Left ventricle myocardium inferior (tissue), 1 donor: ENCODE measurements around the gene CTAG1B. TPM values are rescaled to one million over a fixed set of nuclear protein-coding genes. Genes with fewer than 3 reads are reported as not detected.
"Not testable (repeated sequence)": the region's sequence is repeated elsewhere in the genome, so short reads cannot be mapped to it uniquely, and the experiment has no call there.

Experiments used
- DNase-seq: peaks from one replicate; pipeline ENCODE4 v3.0.0-alpha.2; 2020
- H3K27ac ChIP-seq: fragments of 200-600 bp; replicated peaks from 2 replicates; pipeline ENCODE4 v1.8.0; 2021
- H3K27me3 ChIP-seq: fragments of 200-600 bp; 2 replicates; pipeline ENCODE4 v1.8.0; 2021; ENCODE audit warnings: low read depth
- H3K36me3 ChIP-seq: fragments of 200-600 bp; 2 replicates; pipeline ENCODE4 v1.8.0; 2021
- H3K4me1 ChIP-seq: fragments of 200-600 bp; 2 replicates; pipeline ENCODE4 v1.8.0; 2021
- H3K4me3 ChIP-seq: fragments of 200-600 bp; 2 replicates; pipeline ENCODE4 v1.8.0; 2021; ENCODE audit warnings: mild to moderate bottlenecking, moderate library complexity
- H3K9me3 ChIP-seq: fragments of 200-600 bp; replicated peaks from 2 replicates; pipeline ENCODE4 v1.8.0; 2021
- CTCF ChIP-seq: fragments of 200-600 bp; IDR thresholded peaks from 2 replicates; pipeline ENCODE4 v1.8.0; 2021; ENCODE audit warnings: antibody characterized with exemption, mild to moderate bottlenecking, borderline replicate concordance
- intact Hi-C: fragments of 100-400 bp; cut with micrococcal nuclease; formaldehyde crosslinking; loops from one replicate; pipeline ENCODE4 v1.11.0; 2022
- total RNA-seq: library from RNA; stranded (reverse); fragmentation: NEBNext Ultra II Directional; extraction: Animal tissue kit (Norgen Biotek cat#: 25700); gene quantifications from one replicate; pipeline ENCODE4 v1.2.1, GENCODE V29; 2021
- donor health status: DM: no; HTN: yes; CAD: no; lungs with severe emphysema.

CTAG1B gene
- total RNA-seq, 1 donor from 2014 or later: not detected

GRCh38 chrX:154593201-154593600, 25.9 kb downstream of the CTAG1B start:
- TF ChIP-seq CTCF: no peak
- Histone ChIP-seq H3K27me3 (no peaks in the 10 kb centered on the region), H3K9me3 (no peaks in the 10 kb centered on the region), H3K4me1 (no peaks in the 10 kb centered on the region), H3K4me3 (no peak overlapping the region), H3K36me3 (no peaks in the 10 kb centered on the region), H3K27ac (no peak overlapping the region)
- intact Hi-C loops: no loop called here
- no peak for DNase-seq

GRCh38 chrX:154592505-154592904, 26.6 kb downstream of the CTAG1B start:
- no peak overlapping the region for H3K4me3 ChIP-seq
- no peak for TF ChIP-seq CTCF
- H3K36me3 ChIP-seq: no peaks in the 10 kb centered on the region
- H3K4me1 ChIP-seq: no peaks in the 10 kb centered on the region
- intact Hi-C loops: no loop called here
- no peak for DNase-seq
- no peaks in the 10 kb centered on the region for H3K27me3 ChIP-seq
- no peak overlapping the region for H3K27ac ChIP-seq
- no peaks in the 10 kb centered on the region for H3K9me3 ChIP-seq

GRCh38 chrX:154590415-154590814, 28.7 kb downstream of the CTAG1B start:
- H3K9me3 ChIP-seq, H3K4me3 ChIP-seq, H3K27me3 ChIP-seq, H3K4me1 ChIP-seq, H3K27ac ChIP-seq, intact Hi-C loops, H3K36me3 ChIP-seq, DNase-seq: not testable (repeated sequence)

GRCh38 chrX:154584585-154585183, 34.4 kb downstream of the CTAG1B start, which contains the start of gene CTAG1A:
Gene CTAG1A, plus strand, starts transcription at chrX:154585133. Its CDS starts 74 bp downstream, at chrX:154585207.
- DNase-seq, H3K27me3 ChIP-seq, H3K36me3 ChIP-seq, intact Hi-C loops, H3K4me1 ChIP-seq, H3K27ac ChIP-seq, H3K4me3 ChIP-seq, H3K9me3 ChIP-seq: not testable (repeated sequence)

DNA sequence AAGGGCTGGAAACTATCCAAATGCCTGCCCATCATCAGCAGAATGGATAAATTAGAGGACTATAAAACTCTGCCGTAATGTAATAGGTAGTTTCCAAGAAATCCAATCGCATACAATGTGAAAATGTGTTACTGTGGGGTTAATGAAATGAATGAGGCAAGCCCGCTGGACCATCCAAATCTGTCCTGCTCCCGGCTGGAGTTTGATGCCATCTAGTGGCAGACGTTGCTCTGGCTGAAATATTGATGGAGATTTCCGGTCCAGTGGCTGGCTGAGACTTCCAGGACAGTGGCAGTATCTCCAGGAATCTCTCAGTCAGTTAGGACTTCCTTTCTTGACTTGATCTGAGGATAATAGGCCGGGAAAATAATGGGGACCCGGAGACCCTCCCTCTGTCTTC, 36.1 kb downstream of the CTAG1B start:
- H3K27me3 ChIP-seq, H3K27ac ChIP-seq, DNase-seq, intact Hi-C loops, H3K36me3 ChIP-seq, H3K4me1 ChIP-seq, H3K9me3 ChIP-seq, H3K4me3 ChIP-seq: not testable (repeated sequence)

DNA sequence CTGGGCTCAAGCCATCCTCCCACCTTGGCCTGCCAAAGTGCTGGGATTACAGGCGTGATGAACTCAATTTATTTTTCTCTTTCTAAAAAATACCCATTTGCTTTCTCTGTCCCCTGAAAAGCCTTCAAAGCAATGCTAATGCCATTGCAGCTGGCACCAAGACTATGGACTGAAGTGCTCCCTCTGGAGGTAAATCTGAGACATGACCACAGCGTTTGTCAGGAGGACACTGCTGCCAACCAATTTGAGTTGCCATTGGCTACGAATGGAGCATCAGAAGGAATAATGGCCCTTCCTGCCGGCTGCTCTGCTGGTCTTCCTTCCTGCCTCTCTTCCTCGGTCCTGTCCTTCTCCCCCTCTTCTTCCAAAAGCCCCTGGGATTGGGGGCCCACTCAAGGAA, 44.0 kb downstream of the CTAG1B start:
- H3K27ac ChIP-seq, H3K27me3 ChIP-seq, H3K9me3 ChIP-seq, DNase-seq, H3K36me3 ChIP-seq, H3K4me1 ChIP-seq, intact Hi-C loops, H3K4me3 ChIP-seq: not testable (repeated sequence)

DNA sequence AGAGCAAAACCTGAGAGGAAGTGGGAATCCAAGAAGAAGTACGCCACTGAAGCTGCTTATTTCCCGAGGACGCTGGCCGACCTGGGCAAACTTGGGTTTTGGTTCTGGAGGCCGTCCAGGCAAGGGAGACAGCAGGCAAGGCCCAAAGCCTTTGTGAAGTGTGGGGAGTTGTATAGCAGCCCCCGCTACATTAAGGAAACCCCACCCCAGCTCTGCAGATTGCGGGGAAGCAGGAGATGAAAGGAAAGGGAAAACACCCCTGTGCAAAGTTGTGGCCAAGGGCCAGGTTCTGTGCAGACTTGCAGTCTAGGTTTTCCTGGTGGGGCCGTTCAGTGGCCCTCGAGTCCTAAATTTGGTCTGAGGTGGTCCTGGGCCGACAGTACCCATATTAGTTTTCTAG, 46.0 kb downstream of the CTAG1B start:
- H3K4me1 ChIP-seq, intact Hi-C loops, DNase-seq: not testable (repeated sequence)

DNA sequence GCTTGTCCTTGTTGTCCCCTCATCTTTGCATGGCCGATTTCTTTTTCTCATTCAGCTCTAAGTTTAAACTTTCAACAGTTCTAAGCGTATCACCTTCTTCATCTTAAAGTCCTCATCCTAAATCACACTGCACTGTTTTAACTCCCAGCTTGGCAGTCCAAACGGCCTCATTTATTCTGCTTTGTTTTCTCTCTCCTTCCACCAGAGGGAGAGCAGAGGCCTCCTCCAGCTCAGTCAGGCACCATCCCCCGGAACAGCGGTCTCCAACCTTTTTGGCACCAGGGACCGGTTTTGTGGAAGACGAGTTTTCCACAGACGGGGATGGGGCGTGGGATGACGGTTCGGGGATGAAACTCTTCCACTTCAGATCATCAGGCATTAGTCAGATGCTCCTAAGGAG, 48.7 kb downstream of the CTAG1B start:
- intact Hi-C loops, H3K27ac ChIP-seq, H3K36me3 ChIP-seq, H3K4me1 ChIP-seq, H3K4me3 ChIP-seq, H3K9me3 ChIP-seq, DNase-seq, H3K27me3 ChIP-seq: not testable (repeated sequence)

More for the DNA sequence above, 46.0 kb downstream of the CTAG1B start:
- not testable (repeated sequence) for H3K27me3 ChIP-seq, H3K9me3 ChIP-seq, H3K4me3 ChIP-seq, H3K27ac ChIP-seq, H3K36me3 ChIP-seq

Other genes with a start within 250 kb of the CTAG1B start
- gene FLNA, start 244.6 kb downstream of the CTAG1B start, total RNA-seq: 225 TPM
- gene EMD, start 240.0 kb downstream of the CTAG1B start, total RNA-seq: 55.6 TPM
- 1,850 TPM for gene RPL10, start 220.9 kb downstream of the CTAG1B start, total RNA-seq
- 56.3 TPM for gene DNASE1L1, start 210.0 kb downstream of the CTAG1B start, total RNA-seq
- 39.8 TPM for gene TAFAZZIN, start 207.7 kb downstream of the CTAG1B start, total RNA-seq
- 84.1 TPM for gene ATP6AP1, start 190.6 kb downstream of the CTAG1B start, total RNA-seq
- gene GDI1, start 182.1 kb downstream of the CTAG1B start, total RNA-seq: 79.3 TPM
- 41.1 TPM for gene FAM50A, start 175.1 kb downstream of the CTAG1B start, total RNA-seq
- 16.6 TPM for gene PLXNA3, start 161.0 kb downstream of the CTAG1B start, total RNA-seq
- gene LAGE3, start 140.0 kb downstream of the CTAG1B start, total RNA-seq: 18.0 TPM
- gene UBL4A, start 132.7 kb downstream of the CTAG1B start, total RNA-seq: 60.2 TPM
- gene SLC10A3, start 128.7 kb downstream of the CTAG1B start, total RNA-seq: 10.4 TPM
- 52.0 TPM for gene FAM3A, start 103.0 kb downstream of the CTAG1B start, total RNA-seq
- gene G6PD, start 72.4 kb downstream of the CTAG1B start, total RNA-seq: 10.9 TPM
- gene IKBKG, start 71.7 kb downstream of the CTAG1B start, total RNA-seq: 14.8 TPM
- gene CTAG1A, start 34.1 kb downstream of the CTAG1B start, total RNA-seq: not detected
- gene CTAG2, start 34.3 kb upstream of the CTAG1B start, total RNA-seq: not detected
- 14.8 TPM for gene GAB3, start 131.8 kb upstream of the CTAG1B start, total RNA-seq
- 18.0 TPM for gene DKC1, start 143.6 kb upstream of the CTAG1B start, total RNA-seq
- 32.9 TPM for gene MPP1, start 186.2 kb upstream of the CTAG1B start, total RNA-seq
- not detected for gene SMIM9, start 215.4 kb upstream of the CTAG1B start, total RNA-seq